Stimulated activated effector memory CD8-positive, alpha-beta T cell treated with anti-CD3 and anti-CD28 coated beads, Interleukin-12 subunit alpha, Interleukin-12 subunit beta, amount 100 ng/mL, for 72 hours (primary cell): ENCODE data around the gene ICAM1.
"Not testable (repeated sequence)": the region's sequence is repeated elsewhere in the genome, so short reads cannot be mapped to it uniquely, and the experiment has no call there.

Source experiments
- ATAC-seq: fragments of 150-1000 bp; cut with Tn5 transposase; 2 replicates; pipeline ENCODE4 v1.10.0; 2021
- DNase-seq, 2 donors: peaks; one replicate each; pipeline ENCODE4 v3.0.0; 2021 to 2022; ENCODE audit warnings: low spot score in 2 of 2
- H3K27ac Mint-ChIP-seq: one replicate; pipeline ENCODE4 v1.8.0; 2022; ENCODE audit warnings: mild to moderate bottlenecking, mixed read lengths
- H3K36me3 Mint-ChIP-seq: one replicate; pipeline ENCODE4 v1.8.0; 2022; ENCODE audit warnings: mild to moderate bottlenecking, mixed read lengths
- H3K4me1 Mint-ChIP-seq: one replicate; pipeline ENCODE4 v1.8.0; 2022; ENCODE audit warnings: mixed read lengths
- H3K4me3 Mint-ChIP-seq: one replicate; pipeline ENCODE4 v1.8.0; 2022; ENCODE audit warnings: mild to moderate bottlenecking, mixed read lengths
- H3K9me3 Mint-ChIP-seq: one replicate; pipeline ENCODE4 v1.8.0; 2022; ENCODE audit warnings: mixed read lengths

Gene ICAM1

GRCh38 chr19:10258080-10258710 lies 12.7 kb upstream of the ICAM1 start:
- Mint-ChIP-seq H3K4me3 (no peak overlapping the region), H3K9me3 (no peaks in the 10 kb centered on the region), H3K4me1 (peaks cover 34% of the 10 kb centered on the region), H3K27ac (no peak overlapping the region), H3K36me3 (peaks cover 68% of the 10 kb centered on the region)
- ATAC-seq (no peak), DNase-seq (no peak)

DNA sequence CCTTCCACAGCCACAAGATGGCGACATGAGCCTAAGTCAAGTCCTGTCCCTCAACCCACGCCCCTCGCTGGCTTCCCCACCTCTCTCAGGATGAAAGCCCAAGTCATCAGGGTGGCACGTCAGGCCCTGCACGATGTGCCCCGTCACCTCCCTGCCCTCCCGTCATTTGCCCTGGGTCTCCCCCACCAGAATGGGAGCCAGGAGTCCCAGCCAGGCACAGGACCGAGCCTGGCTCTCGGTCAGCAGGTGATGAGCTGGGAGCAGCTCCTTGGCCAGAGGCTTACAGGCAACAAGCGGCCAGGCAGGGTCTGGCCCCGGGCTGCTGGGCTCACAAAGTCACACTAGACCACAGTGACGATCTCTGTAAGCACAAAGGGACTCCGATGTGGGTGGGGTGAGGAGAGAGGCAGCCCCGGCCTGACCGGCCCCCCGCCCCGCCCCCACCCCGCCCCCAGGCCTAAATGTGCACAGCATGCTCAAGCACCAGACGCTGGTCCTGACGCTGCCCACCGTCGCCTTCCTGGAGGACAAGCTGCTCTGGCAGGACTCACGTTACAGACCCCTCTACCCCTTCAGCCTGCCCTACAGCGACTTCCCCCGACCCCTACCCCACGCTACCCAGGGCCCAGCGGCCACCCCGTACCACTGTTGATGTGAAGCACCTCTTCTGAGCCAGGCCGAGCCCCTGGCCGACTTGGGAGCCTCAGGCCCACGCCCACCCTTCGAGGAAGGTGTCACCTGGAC lies 11.6 kb upstream of the ICAM1 start:
- ATAC-seq, result peak; percentile 88
- peak overlapping the region; percentile 69 for H3K4me3 Mint-ChIP-seq
- H3K9me3 Mint-ChIP-seq, result no peaks in the 10 kb centered on the region
- H3K36me3 Mint-ChIP-seq, result peaks cover 57% of the 10 kb centered on the region
- peaks cover 25% of the 10 kb centered on the region for H3K4me1 Mint-ChIP-seq
- peak; percentile 89 to 94 for DNase-seq
- peak overlapping the region; percentile 89 for H3K27ac Mint-ChIP-seq

DNA sequence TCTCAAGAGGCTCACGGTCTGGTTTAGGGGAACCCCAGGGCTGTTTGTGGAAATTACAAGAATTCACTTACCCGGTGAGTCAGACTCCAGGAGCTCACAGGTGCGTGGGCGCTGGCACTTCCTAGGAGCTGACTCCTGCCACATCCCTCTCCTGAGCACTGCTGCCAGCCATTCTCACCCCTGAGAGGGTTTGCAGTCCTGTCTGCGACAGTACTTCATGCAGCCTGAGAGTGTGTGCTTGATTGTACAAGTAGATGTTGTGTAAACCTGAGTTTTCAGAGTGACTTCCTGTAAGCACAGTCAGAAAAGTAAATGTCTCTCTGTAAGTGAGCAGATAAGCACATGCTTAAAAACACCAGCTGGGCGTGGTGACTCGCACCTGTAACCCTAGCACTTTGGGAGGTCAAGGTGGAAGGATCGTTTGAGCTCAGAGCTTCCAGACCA lies 10.8 kb upstream of the ICAM1 start:
- peak; percentile 79 for ATAC-seq
- peaks cover 49% of the 10 kb centered on the region for H3K36me3 Mint-ChIP-seq
- peak overlapping the region; percentile 89 for H3K27ac Mint-ChIP-seq
- peak overlapping the region; percentile 69 for H3K4me3 Mint-ChIP-seq
- peaks cover 24% of the 10 kb centered on the region for H3K4me1 Mint-ChIP-seq
- H3K9me3 Mint-ChIP-seq, result no peaks in the 10 kb centered on the region
- DNase-seq, result peak; percentile 41 to 79

- H3K27ac Mint-ChIP-seq, result no peak overlapping the region
- H3K9me3 Mint-ChIP-seq, result no peaks in the 10 kb centered on the region
- H3K4me3 Mint-ChIP-seq, result no peak overlapping the region
- ATAC-seq, result no peak
- peaks cover 18% of the 10 kb centered on the region for H3K4me1 Mint-ChIP-seq
- peaks cover 23% of the 10 kb centered on the region for H3K36me3 Mint-ChIP-seq
- DNase-seq, result no peak
Measured at GRCh38 chr19:10262771-10263170, 8.1 kb upstream of the ICAM1 start.

GRCh38 chr19:10266706-10267105 lies 4.2 kb upstream of the ICAM1 start:
- H3K36me3 Mint-ChIP-seq, result peaks cover 30% of the 10 kb centered on the region
- ATAC-seq, result no peak

GRCh38 chr19:10268071-10268470 lies 2.8 kb upstream of the ICAM1 start:
- Mint-ChIP-seq H3K27ac (peak overlapping the region; percentile 69), H3K4me3 (no peak overlapping the region), H3K36me3 (peaks cover 44% of the 10 kb centered on the region), H3K4me1 (peaks cover 21% of the 10 kb centered on the region), H3K9me3 (no peaks in the 10 kb centered on the region)
- ATAC-seq, result no peak
- DNase-seq, result no peak

More at GRCh38 chr19:10266706-10267105, 4.2 kb upstream of the ICAM1 start:
- Mint-ChIP-seq H3K9me3 (no peaks in the 10 kb centered on the region), H3K4me3 (no peak overlapping the region), H3K4me1 (peaks cover 14% of the 10 kb centered on the region), H3K27ac (no peak overlapping the region)
- no peak for DNase-seq

DNA sequence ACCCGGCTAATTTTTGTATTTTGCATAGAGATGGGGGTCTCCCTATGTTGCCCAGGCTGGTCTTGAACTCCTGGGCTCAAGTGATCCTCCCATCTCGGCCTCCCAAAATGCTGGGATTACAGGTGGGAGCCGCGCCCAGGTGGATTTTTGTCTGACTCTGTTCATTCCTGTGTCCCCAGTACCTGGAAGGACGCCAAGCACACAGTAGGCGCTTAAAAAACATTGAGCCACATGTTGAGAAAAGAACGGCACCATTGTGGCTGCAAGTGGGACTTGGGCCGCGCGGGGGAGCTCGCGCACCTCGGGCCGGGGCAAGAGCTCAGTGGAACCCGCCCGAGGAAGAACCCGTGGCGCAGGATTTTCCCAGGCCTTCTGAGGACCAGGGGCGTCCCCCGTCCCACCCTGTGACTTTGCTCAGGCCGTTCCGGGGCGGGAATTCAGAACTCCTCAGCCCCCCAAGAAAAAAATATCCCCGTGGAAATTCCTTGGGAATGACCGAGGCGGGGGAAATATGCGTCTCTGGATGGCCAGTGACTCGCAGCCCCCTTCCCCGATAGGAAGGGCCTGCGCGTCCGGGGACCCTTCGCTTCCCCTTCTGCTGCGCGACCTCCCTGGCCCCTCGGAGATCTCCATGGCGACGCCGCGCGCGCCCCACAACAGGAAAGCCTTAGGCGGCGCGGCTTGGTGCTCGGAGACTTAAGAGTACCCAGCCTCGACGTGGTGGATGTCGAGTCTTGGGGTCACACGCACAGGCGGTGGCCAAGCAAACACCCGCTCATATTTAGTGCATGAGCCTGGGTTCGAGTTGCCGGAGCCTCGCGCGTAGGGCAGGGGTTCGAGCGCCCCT lies 1.4 kb upstream of the ICAM1 start:
- DNase-seq (peak; percentile 96 to 97), ATAC-seq (peak; percentile 78)
- Mint-ChIP-seq H3K4me3 (peak overlapping the region; percentile 88), H3K4me1 (peaks cover 33% of the 10 kb centered on the region), H3K9me3 (no peaks in the 10 kb centered on the region), H3K27ac (peak overlapping the region; percentile 97), H3K36me3 (peaks cover 59% of the 10 kb centered on the region)

DNA sequence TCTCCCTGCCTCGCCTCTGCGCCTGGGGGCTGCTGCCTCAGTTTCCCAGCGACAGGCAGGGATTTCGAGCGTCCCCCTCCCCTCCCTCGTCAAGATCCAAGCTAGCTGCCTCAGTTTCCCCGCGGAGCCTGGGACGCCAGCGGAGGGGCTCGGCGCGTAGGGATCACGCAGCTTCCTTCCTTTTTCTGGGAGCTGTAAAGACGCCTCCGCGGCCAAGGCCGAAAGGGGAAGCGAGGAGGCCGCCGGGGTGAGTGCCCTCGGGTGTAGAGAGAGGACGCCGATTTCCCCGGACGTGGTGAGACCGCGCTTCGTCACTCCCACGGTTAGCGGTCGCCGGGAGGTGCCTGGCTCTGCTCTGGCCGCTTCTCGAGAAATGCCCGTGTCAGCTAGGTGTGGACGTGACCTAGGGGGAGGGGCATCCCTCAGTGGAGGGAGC lies 722 bp upstream of the ICAM1 start:
- peak; percentile 84 to 93 for DNase-seq
- Mint-ChIP-seq H3K4me1 (peaks cover 40% of the 10 kb centered on the region), H3K36me3 (peaks cover 65% of the 10 kb centered on the region)

DNA sequence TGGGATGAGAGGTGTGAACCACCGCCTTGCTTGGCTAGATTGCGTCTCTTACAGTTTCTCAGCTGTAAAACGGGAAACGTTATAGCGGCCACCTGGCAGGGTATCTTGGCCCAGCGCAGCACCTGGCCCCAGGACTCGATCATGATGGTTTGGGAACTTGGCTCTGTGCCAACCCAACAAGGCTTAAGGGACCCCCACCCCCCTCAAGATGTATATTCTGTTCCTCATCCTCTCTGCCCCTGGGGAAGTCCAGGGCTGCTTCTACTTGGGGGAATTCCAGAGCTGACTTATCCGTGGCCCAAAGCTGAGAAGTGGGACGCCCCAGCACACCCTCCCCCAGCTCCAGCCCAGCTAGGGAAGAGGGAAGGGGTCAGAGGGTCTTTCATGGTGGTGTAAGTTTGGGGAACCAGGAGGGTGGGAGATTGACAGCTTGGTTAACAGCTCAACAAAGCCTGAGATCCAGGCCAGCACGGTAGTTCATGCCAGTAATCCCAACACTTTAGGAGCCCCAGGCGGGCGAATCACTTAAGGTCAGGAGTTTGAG lies 695 bp downstream of the ICAM1 start:
- peak; percentile 14 for ATAC-seq
- peak overlapping the region; percentile 97 for H3K27ac Mint-ChIP-seq
- peaks cover 42% of the 10 kb centered on the region for H3K4me1 Mint-ChIP-seq
- peaks cover 80% of the 10 kb centered on the region for H3K36me3 Mint-ChIP-seq
- peak overlapping the region; percentile 88 for H3K4me3 Mint-ChIP-seq
- peak in 1 of 2 donors; percentile 76 for DNase-seq
- no peaks in the 10 kb centered on the region for H3K9me3 Mint-ChIP-seq

More for the DNA sequence above, 722 bp upstream of the ICAM1 start:
- Mint-ChIP-seq H3K9me3 (no peaks in the 10 kb centered on the region), H3K27ac (peak overlapping the region; percentile 97), H3K4me3 (peak overlapping the region; percentile 88)
- ATAC-seq, result peak; percentile 87

GRCh38 chr19:10274589-10274988 lies 3.7 kb downstream of the ICAM1 start:
- ATAC-seq (no peak), DNase-seq (no peak)
- peak overlapping the region; percentile 77 for H3K27ac Mint-ChIP-seq
- peaks cover 62% of the 10 kb centered on the region for H3K4me1 Mint-ChIP-seq
- H3K4me3 Mint-ChIP-seq, result peak overlapping the region; percentile 88
- H3K9me3 Mint-ChIP-seq, result no peaks in the 10 kb centered on the region
- H3K36me3 Mint-ChIP-seq, result peaks cover 100% of the 10 kb centered on the region

DNA sequence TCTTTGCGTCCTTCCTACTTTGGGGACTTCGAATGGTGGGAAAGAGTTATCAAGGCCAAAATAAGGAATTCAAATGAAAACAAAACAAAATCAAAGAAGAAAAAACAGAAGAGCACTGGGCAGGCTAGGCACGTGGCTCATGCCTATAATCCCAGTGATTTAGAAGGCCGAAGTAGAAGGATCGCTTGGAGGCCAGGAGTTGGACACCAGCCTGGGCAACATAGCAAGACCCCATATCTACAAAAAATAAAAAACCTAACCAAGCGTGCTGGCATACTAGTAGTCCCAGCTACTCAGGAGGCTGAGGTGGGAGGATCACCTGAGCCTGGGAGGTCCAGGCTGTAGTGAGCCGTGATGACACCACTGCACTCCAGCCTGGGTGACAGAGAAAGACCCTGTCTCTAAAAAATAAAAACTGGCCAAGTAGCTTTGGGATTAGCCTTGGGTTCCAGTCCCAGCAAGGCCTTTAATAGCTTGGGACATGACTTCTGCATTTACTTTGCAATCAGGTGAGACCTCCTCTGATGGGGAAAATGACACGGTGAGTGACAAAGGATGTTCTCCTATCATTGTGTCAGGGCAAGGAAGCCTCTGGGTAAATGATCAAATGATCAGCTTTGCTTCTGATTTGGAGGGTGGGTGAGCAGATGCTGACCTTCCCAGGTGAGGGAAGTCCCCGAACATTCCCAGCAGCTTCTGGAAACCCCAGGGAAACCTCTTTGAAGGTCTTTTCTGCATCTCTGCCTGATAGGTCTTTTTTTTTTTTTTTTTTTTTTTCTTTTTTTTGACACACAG lies 7.1 kb downstream of the ICAM1 start:
- Mint-ChIP-seq H3K9me3 (no peaks in the 10 kb centered on the region), H3K4me3 (peak overlapping the region; percentile 34), H3K27ac (peak overlapping the region; percentile 85), H3K4me1 (peaks cover 54% of the 10 kb centered on the region), H3K36me3 (peaks cover 100% of the 10 kb centered on the region)
- ATAC-seq, result no peak
- DNase-seq, result no peak

- Mint-ChIP-seq H3K9me3 (no peaks in the 10 kb centered on the region), H3K4me3 (peak overlapping the region; percentile 37), H3K36me3 (peaks cover 100% of the 10 kb centered on the region), H3K27ac (peak overlapping the region; percentile 85), H3K4me1 (peaks cover 51% of the 10 kb centered on the region)
- DNase-seq (no peak), ATAC-seq (no peak)
Measured at GRCh38 chr19:10278935-10279334, 8.0 kb downstream of the ICAM1 start.

DNA sequence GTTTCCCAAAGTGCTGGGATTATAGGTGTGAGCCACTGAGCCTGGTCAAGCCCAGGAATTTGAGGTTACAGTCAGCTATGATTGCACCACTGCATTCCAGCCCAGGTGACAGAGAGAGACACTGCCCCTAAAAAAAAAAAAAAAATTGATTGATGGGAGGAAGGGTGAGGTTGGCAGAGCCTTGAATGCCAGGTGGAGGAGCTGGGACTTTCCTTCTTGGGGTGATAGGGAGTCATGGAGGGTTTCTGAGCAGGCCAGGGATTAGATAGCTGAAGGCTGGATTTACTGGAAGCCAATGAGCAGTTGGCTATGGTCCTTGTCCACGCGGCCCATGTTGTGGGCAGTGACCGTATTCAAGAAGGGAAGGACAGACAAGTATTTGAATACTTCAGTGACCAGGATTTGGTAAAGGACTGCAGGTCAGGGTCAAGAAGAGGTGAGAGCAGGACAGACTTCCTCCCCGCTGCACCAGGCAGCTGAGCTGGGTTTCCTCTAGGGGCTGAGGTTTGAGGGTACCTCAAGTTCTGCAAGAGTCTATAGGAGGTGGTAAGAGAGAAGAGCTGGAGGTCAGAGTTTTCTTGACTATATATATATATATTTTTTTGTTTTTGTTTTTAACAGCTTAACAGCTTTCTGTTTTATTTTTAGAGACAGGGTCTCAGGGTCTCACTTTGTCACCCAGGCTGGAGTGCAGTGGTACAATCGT lies 9.0 kb downstream of the ICAM1 start:
- Mint-ChIP-seq H3K4me3 (peak overlapping the region; percentile 37), H3K36me3 (peaks cover 100% of the 10 kb centered on the region), H3K9me3 (no peaks in the 10 kb centered on the region), H3K4me1 (peaks cover 47% of the 10 kb centered on the region), H3K27ac (no peak overlapping the region)
- ATAC-seq, result no peak
- no peak for DNase-seq

DNA sequence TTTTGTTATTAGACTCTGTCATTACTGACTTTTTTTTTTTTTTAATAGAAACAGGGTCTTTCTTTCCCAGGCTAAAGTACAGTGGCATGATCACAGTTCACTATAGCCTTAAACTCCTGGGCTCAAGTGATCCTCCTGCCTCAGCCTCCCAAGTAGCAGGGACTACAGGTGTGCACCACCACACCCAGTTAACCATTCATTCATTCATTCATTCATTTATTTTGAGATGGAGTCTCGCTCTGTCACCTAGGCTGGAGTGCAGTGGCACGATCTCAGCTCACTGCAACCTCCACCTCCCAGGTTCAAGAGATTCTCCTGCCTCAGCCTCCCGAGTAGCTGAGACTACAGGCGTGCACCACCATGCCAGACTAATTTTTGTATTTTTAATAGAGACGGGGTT lies 11.1 kb downstream of the ICAM1 start:
- H3K9me3 Mint-ChIP-seq, H3K27ac Mint-ChIP-seq, H3K4me3 Mint-ChIP-seq, DNase-seq, ATAC-seq: not testable (repeated sequence)
- peaks cover 59% of the 10 kb centered on the region for H3K4me1 Mint-ChIP-seq
- H3K36me3 Mint-ChIP-seq, result peaks cover 100% of the 10 kb centered on the region
